ENCODE results near the gene ANKRD55. TPM values are rescaled to one million over a fixed set of nuclear protein-coding genes. Genes with fewer than 3 reads are reported as not detected.

Gene ANKRD55
- total RNA-seq, 1 donor from 2014 or later = not detected

GRCh38 chr5:56076486-56076885 lies 156.6 kb downstream of the ANKRD55 start:
- no peak overlapping the region for H3K4me2 ChIP-seq
- no peak overlapping the region for H3K9ac ChIP-seq
- Mint-ChIP-seq H3K4me1 (no peaks in the 10 kb centered on the region), H3K4me3 (no peak overlapping the region), H3K36me3 (no peaks in the 10 kb centered on the region), H3K27ac (no peak overlapping the region), H3K9me3 (no peaks in the 10 kb centered on the region), H3K27me3 (ENCODE audit: insufficient read depth, low read depth) (peaks cover 5% of the 10 kb centered on the region)
- no peak for DNase-seq (ENCODE audit: low spot score)
- H3K27ac ChIP-seq = no peak overlapping the region
- no peak overlapping the region for H2AFZ ChIP-seq (replicated peaks)
- no peaks in the 10 kb centered on the region for H3K79me2 ChIP-seq (ENCODE audit: low read depth)
- no peaks in the 10 kb centered on the region for H3K27me3 ChIP-seq
- no peak overlapping the region for H3K4me3 ChIP-seq
- no peaks in the 10 kb centered on the region for H3F3A ChIP-seq (ENCODE audit: low read depth)
- no peaks in the 10 kb centered on the region for H3K36me3 ChIP-seq
- TF ChIP-seq CTCF (IDR thresholded peaks at IDR 0.05) (no peak), EZH2 (IDR thresholded peaks at IDR 0.05) (no peak), EZH2phosphoT487 (IDR thresholded peaks at IDR 0.05) (no peak)
- H3K9me3 ChIP-seq (ENCODE audit: low read depth) = no peaks in the 10 kb centered on the region
- H3K4me1 ChIP-seq = no peaks in the 10 kb centered on the region
- no peaks in the 10 kb centered on the region for H4K20me1 ChIP-seq (ENCODE audit: low read depth)

GRCh38 chr5:56075361-56075760 lies 157.8 kb downstream of the ANKRD55 start:
- Histone ChIP-seq H4K20me1 (ENCODE audit: low read depth) (no peaks in the 10 kb centered on the region), H3F3A (ENCODE audit: low read depth) (no peaks in the 10 kb centered on the region), H3K4me3 (no peak overlapping the region), H3K9ac (no peak overlapping the region), H2AFZ (replicated peaks) (no peak overlapping the region), H3K4me2 (no peak overlapping the region), H3K4me1 (no peaks in the 10 kb centered on the region), H3K79me2 (ENCODE audit: low read depth) (no peaks in the 10 kb centered on the region), H3K9me3 (ENCODE audit: low read depth) (no peaks in the 10 kb centered on the region), H3K36me3 (no peaks in the 10 kb centered on the region), H3K27ac (no peak overlapping the region), H3K27me3 (no peaks in the 10 kb centered on the region)
- Mint-ChIP-seq H3K27ac (no peak overlapping the region), H3K4me3 (no peak overlapping the region), H3K27me3 (ENCODE audit: insufficient read depth, low read depth) (peaks cover 5% of the 10 kb centered on the region), H3K4me1 (peaks cover 3% of the 10 kb centered on the region), H3K9me3 (no peaks in the 10 kb centered on the region), H3K36me3 (no peaks in the 10 kb centered on the region)
- TF ChIP-seq CTCF (IDR thresholded peaks at IDR 0.05) = no peak
- no peak for TF ChIP-seq EZH2phosphoT487 (IDR thresholded peaks at IDR 0.05)
- no peak for TF ChIP-seq EZH2 (IDR thresholded peaks at IDR 0.05)
- no peak for DNase-seq (ENCODE audit: low spot score)

GRCh38 chr5:56072863-56073766 lies 160.0 kb downstream of the ANKRD55 start:
- Histone ChIP-seq H3K9ac (no peak overlapping the region), H2AFZ (replicated peaks) (no peak overlapping the region), H3K27me3 (no peaks in the 10 kb centered on the region), H3K27ac (no peak overlapping the region), H3K36me3 (no peaks in the 10 kb centered on the region), H3K4me3 (no peak overlapping the region), H4K20me1 (ENCODE audit: low read depth) (no peaks in the 10 kb centered on the region), H3K4me2 (no peak overlapping the region), H3F3A (ENCODE audit: low read depth) (no peaks in the 10 kb centered on the region), H3K79me2 (ENCODE audit: low read depth) (no peaks in the 10 kb centered on the region), H3K9me3 (ENCODE audit: low read depth) (no peaks in the 10 kb centered on the region), H3K4me1 (no peaks in the 10 kb centered on the region)
- Mint-ChIP-seq H3K4me3 (no peak overlapping the region), H3K9me3 (no peaks in the 10 kb centered on the region), H3K4me1 (peaks cover 3% of the 10 kb centered on the region), H3K27ac (no peak overlapping the region), H3K27me3 (ENCODE audit: insufficient read depth, low read depth) (peaks cover 4% of the 10 kb centered on the region), H3K36me3 (no peaks in the 10 kb centered on the region)
- no peak for DNase-seq (ENCODE audit: low spot score)
- TF ChIP-seq CTCF (IDR thresholded peaks at IDR 0.05) = no peak
- no peak for TF ChIP-seq EZH2 (IDR thresholded peaks at IDR 0.05)
- no peak for TF ChIP-seq EZH2phosphoT487 (IDR thresholded peaks at IDR 0.05)

All from neural progenitor cell (in vitro differentiated cells).